ENCODE measurements around the gene MRPL49. TPM values are rescaled to one million over a fixed set of nuclear protein-coding genes. Genes with fewer than 3 reads are reported as not detected.

The MRPL49 gene
- total and polyA plus RNA-seq, 2 donors (not counting 3 experiments of a cell fraction or from before 2014, with no cell fraction given): 49.7 to 90.4 TPM

DNA sequence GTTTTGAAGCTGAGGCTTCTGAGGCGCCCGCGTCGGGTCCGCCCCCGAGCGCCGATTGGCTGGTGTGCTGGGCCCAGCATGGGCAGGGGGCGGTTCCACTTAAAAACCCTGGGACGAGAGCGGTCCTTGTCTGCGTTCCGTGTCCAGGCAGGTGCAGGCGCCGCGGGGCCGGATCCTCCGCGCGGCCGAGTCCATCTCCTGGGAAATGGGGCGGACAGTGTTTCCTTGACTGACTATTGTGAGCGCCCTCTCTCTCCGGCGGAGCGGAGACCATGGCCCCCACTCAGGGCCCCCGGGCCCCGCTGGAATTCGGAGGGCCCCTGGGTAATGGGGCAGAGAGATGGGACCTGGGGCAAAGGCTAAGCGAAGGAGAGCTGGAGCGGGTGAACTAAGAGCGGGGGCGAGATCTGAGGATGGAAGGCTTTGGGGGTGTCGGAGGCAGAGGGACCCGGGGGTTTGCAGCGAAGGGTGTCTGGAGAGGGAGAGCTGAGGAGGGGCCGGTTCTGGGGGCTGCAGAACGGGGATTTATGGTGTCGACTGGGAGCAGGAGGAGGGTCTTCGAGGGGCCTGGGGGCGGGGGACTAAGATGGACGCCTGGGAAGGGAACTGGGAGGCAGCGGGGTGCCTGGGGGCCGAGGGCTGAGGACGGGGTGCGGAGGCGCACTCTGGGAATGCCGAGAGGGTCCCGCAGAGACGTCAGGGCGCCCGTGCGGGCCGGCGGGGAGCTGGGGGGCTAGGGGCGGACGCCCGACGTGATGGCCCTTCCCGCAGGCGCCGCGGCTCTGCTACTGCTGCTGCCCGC, 10.2 kb upstream of the MRPL49 start, which contains the start of gene TM7SF2:
TSS of gene TM7SF2 (plus strand) at position 129 of the 802 bp plus-strand sequence. CDS start at position 273, 144 bp downstream.
- Histone ChIP-seq H3K9me1 (replicated peaks; ENCODE audit: control insufficient read depth, extremely low read depth, insufficient read depth, low read length) (no peaks in the 10 kb centered on the region), H2AFZ (ENCODE audit: low read depth, low read length) (peak within 1 kb of the TSS; percentile 30), H3K9me3 (replicated peaks; ENCODE audit: control insufficient read depth, insufficient read depth, low read length) (no peaks in the 10 kb centered on the region), H3K27me3 (ENCODE audit: control insufficient read depth in 2 of 2, insufficient read depth in 2 of 2, low read length in 2 of 2) (no peaks in the 10 kb centered on the region), H3K79me2 (ENCODE audit: control insufficient read depth, insufficient read depth, low read length) (peaks cover 6% of the 10 kb centered on the region), H3K27ac (ENCODE audit: insufficient read depth, low read depth, low read length) (no peak within 1 kb of the TSS), H3K9ac (replicated peaks; ENCODE audit: extremely low read depth, insufficient read depth, low read length) (peak within 1 kb of the TSS; percentile 38), H3K36me3 (ENCODE audit: control insufficient read depth in 2 of 2, extremely low read depth in 1 of 2, insufficient read depth in 2 of 2, low read length in 2 of 2) (peaks cover 0 to 16% of the 10 kb centered on the region in 2 experiments), H3K4me1 (ENCODE audit: control insufficient read depth, extremely low read depth, insufficient read depth, low read length) (peaks cover 17% of the 10 kb centered on the region), H3K4me2 (ENCODE audit: insufficient read depth, low read length) (peak within 1 kb of the TSS; percentile 43), H4K20me1 (replicated peaks; ENCODE audit: control insufficient read depth, extremely low read depth, insufficient read depth, low read length) (no peaks in the 10 kb centered on the region), H3K4me3 (replicated peaks in 1 of 3; ENCODE audit: insufficient read depth in 1 of 3, low read depth in 1 of 3, low read length in 3 of 3) (peak within 1 kb of the TSS; percentile 33 to 51 (median 47))
- dilution Hi-C loops (cut with MboI; ENCODE audit: extremely low pct_ligation_motif_present, low sequenced_read_pairs) (no loop called here), intact Hi-C loops (cut with micrococcal nuclease) (loop anchor here (2.0 to 5.0 kb wide), 5 partner anchors 15 to 195 kb away; partner anchors contain the start of genes ATG2A, CDCA5, SAC3D1 and VPS51)
- peak; percentile 82 for TF ChIP-seq POLR2AphosphoS5 (IDR thresholded peaks at IDR 0.05; ENCODE audit: insufficient read depth, low read depth, low read length)
- TF ChIP-seq JUN (IDR thresholded peaks at IDR 0.05; ENCODE audit: borderline replicate concordance, insufficient read depth, insufficient read length, low read depth): no peak
- peak; percentile 85 for TF ChIP-seq POLR2A (IDR thresholded peaks at IDR 0.05; ENCODE audit: low read depth, low read length)
- FAIRE-seq (peak; percentile 97), DNase-seq (ENCODE audit: low read depth, low spot score) (peak; percentile 88)
- no TSS peak for BruUV-seq (replicated peaks)
- ChIA-PET CTCF (interaction anchor here (0.7 to 3.7 kb wide), 13 partner anchors 9 to 324 kb away, joined by 3 to 56 read pairs (median 4); partner anchors contain the start of genes CAPN1, FAU, MRPL49 and SPDYC), POLR2A (no interaction called here)

DNA sequence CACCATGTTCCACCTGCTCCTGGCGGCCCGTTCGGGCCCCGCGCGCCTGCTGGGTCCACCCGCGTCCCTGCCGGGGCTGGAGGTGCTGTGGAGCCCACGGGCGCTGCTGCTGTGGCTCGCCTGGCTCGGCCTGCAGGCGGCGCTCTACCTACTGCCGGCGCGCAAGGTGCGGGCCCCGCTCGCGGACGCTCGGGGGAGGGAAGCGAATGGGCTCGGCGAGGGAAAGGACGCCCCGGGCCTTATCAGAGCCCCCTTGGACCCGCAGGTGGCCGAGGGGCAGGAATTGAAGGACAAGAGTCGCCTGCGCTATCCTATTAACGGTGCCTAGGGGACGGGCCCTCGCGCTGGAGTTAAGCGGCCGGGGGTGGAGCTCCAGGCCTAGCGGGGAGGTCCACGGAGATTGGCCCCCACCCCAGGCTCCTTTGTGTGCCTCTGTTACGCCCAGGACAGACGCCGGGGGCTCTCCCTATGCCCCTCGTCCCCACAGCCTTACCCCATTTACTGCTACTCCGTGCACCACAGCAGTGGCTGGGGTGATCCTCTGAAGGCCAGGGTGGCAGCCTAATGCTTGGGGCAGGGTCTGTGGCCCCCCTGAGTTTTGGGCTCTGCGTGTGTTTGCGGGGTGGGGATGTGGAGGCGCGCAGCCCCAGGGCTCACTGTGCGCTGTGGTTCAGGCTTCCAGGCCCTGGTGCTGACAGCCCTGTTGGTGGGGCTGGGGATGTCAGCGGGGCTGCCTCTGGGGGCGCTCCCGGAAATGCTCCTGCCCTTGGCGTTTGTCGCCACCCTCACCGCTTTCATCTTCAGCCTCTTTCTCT, 9.4 kb upstream of the MRPL49 start:
- FAIRE-seq: peak; percentile 62
- POLR2A ChIA-PET: no interaction called here
- intact Hi-C loops (cut with micrococcal nuclease): loop anchor here (5.0 kb wide), 1 partner anchor 195 kb away; the partner anchor contains the start of gene ATG2A

More for the DNA sequence above, 9.4 kb upstream of the MRPL49 start:
- peaks cover 6% of the 10 kb centered on the region for H3K79me2 ChIP-seq (ENCODE audit: control insufficient read depth, insufficient read depth, low read length)
- H3K27ac ChIP-seq (ENCODE audit: insufficient read depth, low read depth, low read length): no peak overlapping the region
- no peaks in the 10 kb centered on the region for H4K20me1 ChIP-seq (replicated peaks; ENCODE audit: control insufficient read depth, extremely low read depth, insufficient read depth, low read length)
- H2AFZ ChIP-seq (ENCODE audit: low read depth, low read length): peak overlapping the region; percentile 30
- peak overlapping the region; percentile 43 for H3K4me2 ChIP-seq (ENCODE audit: insufficient read depth, low read length)
- no peaks in the 10 kb centered on the region for H3K27me3 ChIP-seq (ENCODE audit: control insufficient read depth in 2 of 2, insufficient read depth in 2 of 2, low read length in 2 of 2)
- peaks cover 0 to 13% of the 10 kb centered on the region in 2 experiments for H3K36me3 ChIP-seq (ENCODE audit: control insufficient read depth in 2 of 2, extremely low read depth in 1 of 2, insufficient read depth in 2 of 2, low read length in 2 of 2)
- dilution Hi-C loops (cut with MboI; ENCODE audit: extremely low pct_ligation_motif_present, low sequenced_read_pairs): no loop called here
- H3K9me3 ChIP-seq (replicated peaks; ENCODE audit: control insufficient read depth, insufficient read depth, low read length): no peaks in the 10 kb centered on the region
- H3K9me1 ChIP-seq (replicated peaks; ENCODE audit: control insufficient read depth, extremely low read depth, insufficient read depth, low read length): no peaks in the 10 kb centered on the region
- no peak for TF ChIP-seq MYC (IDR thresholded peaks at IDR 0.05; ENCODE audit: low read depth, low read length)
- TF ChIP-seq, protein P1, sequence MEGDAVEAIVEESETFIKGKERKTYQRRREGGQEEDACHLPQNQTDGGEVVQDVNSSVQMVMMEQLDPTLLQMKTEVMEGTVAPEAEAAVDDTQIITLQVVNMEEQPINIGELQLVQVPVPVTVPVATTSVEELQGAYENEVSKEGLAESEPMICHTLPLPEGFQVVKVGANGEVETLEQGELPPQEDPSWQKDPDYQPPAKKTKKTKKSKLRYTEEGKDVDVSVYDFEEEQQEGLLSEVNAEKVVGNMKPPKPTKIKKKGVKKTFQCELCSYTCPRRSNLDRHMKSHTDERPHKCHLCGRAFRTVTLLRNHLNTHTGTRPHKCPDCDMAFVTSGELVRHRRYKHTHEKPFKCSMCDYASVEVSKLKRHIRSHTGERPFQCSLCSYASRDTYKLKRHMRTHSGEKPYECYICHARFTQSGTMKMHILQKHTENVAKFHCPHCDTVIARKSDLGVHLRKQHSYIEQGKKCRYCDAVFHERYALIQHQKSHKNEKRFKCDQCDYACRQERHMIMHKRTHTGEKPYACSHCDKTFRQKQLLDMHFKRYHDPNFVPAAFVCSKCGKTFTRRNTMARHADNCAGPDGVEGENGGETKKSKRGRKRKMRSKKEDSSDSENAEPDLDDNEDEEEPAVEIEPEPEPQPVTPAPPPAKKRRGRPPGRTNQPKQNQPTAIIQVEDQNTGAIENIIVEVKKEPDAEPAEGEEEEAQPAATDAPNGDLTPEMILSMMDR (IDR thresholded peaks at IDR 0.05; ENCODE audit: extremely low read depth in 1 of 2, insufficient read depth in 1 of 2, low read depth in 1 of 2, low read length in 2 of 2): peak; percentile 91
- TF ChIP-seq POLR2AphosphoS5 (IDR thresholded peaks at IDR 0.05; ENCODE audit: insufficient read depth, low read depth, low read length): peak; percentile 66
- peak; percentile 67 for TF ChIP-seq POLR2A (IDR thresholded peaks at IDR 0.05; ENCODE audit: low read depth, low read length)
- peak overlapping the region; percentile 33 to 51 (median 47) for H3K4me3 ChIP-seq (replicated peaks in 1 of 3; ENCODE audit: insufficient read depth in 1 of 3, low read depth in 1 of 3, low read length in 3 of 3)
- CTCF ChIA-PET: interaction anchor here (0.7 to 3.7 kb wide), 11 partner anchors 9 to 325 kb away, joined by 3 to 56 read pairs (median 4); partner anchors contain the start of genes CAPN1, FAU, MRPL49 and SYVN1
- peak overlapping the region; percentile 38 for H3K9ac ChIP-seq (replicated peaks; ENCODE audit: extremely low read depth, insufficient read depth, low read length)
- peaks cover 17% of the 10 kb centered on the region for H3K4me1 ChIP-seq (ENCODE audit: control insufficient read depth, extremely low read depth, insufficient read depth, low read length)
- DNase-seq (ENCODE audit: low read depth, low spot score): peak; percentile 60
- no TSS peak for BruUV-seq (replicated peaks)
